Measurements from ENCODE around the gene KCNK1. TPM values are rescaled to one million over a fixed set of nuclear protein-coding genes. Genes with fewer than 3 reads are reported as not detected.
"Not testable (repeated sequence)": the region's sequence is repeated elsewhere in the genome, so short reads cannot be mapped to it uniquely, and the experiment has no call there.

Gene KCNK1
- total RNA-seq, 1 experiment from 2014 or later = 7.6 TPM

DNA sequence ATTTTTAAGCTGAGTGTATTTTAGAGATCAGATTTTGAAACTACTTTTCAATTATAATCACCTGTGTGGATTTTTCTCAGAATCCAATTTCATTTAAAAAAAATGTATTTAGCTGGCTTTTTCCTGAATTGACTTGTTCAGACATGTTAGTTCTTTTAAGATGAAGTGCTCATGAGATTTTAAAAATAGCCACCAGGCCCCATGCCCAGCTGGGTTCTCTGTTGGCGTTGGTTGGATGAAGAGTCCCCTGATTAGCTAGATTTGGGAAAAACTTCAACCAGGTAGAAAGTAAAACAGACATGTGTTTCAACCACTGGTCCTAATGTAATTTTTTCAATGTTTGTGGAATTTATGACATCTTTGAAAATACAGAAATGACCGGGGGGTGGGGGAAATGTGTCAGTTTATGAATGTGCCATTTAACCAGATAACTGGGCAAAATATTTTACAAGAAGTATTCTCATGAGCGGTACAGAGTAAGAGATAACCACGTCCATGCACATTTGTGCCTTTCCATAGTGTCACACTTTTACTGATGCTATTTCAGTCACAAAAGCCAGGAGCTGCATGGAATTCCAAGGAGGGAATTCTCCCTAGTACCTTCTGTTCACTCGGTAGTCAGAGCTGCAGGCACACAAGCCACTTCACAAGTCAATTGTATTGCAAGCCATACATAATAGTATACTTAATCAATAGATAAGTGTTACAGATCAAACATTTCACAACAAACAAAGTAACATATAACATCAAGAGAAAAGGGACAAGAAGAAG lies 51.1 kb downstream of the KCNK1 start:
- DNase-seq (ENCODE audit: low read depth) = no peak

- DNase-seq (ENCODE audit: low read depth) = no peak
Measured at GRCh38 chr1:233665575-233666270, 51.8 kb downstream of the KCNK1 start.

DNA sequence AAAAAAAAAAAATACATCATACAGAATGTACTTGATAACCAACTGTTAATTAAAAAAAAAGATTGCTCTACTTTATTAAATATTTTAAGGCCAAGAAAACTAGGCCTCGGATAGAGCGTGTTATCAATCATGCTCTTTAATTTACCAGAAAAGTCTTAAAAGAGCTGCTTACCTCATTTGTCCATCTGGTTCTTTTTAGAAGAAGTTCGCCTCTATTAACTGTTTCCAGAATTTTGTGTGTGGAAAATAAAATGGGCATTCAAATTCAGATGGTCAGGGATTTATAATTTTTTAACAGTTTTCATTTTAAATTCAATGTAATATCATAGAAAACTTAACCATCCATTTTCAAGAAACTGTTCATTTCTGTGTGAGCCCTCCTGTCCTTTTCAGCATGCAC lies 53.8 kb downstream of the KCNK1 start:
- no peak for DNase-seq (ENCODE audit: low read depth)

- DNase-seq (ENCODE audit: low read depth) = no peak
Measured at GRCh38 chr1:233668146-233668724, 54.3 kb downstream of the KCNK1 start.

DNA sequence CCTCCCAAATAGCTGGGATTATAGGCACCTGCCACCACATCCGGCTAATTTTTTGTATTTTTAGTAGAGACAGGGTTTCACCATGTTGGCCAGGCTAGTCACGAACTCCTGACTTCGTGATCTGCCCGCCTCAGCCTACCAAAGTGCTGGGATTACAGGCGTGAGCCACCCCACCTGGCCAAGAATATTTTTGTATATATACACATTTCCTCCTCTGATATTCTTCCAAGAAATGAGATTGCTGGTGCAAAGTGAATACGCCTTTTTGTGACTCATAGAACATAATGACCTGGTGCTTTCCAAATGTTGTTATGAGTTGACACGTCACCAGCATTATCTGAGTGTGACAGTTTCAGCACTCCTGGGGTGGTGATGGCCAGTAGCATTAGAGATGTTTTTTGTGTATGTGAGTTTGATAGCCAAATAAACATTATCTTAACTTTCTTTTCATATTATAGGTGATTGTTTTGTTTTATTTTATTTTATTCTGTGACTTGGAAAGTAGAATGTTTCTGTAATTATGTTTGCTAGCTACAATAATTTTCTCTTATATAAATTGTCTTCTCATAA lies 54.9 kb downstream of the KCNK1 start:
- DNase-seq (ENCODE audit: low read depth) = peak; percentile 82

DNA sequence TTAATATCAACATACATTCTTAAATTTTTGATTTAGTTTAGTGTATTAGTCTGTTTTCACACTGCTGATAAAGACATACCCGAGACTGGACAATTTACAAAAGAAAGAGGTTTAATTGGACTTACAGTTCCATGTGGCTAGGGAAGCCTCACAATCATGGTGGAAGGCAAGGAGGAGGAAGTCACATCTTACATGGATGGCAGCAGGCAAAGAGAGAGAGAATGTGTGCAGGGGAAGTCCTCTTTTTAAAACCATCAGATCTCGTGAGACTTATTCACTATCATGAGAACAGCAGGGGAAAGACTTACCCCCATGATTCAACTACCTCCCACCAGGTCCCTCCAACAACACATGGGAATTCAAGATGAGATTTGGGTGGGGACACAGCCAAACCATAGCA lies 56.5 kb downstream of the KCNK1 start:
- DNase-seq (ENCODE audit: low read depth) = not testable (repeated sequence)

GRCh38 chr1:233671286-233671685 lies 57.4 kb downstream of the KCNK1 start:
- DNase-seq (ENCODE audit: low read depth) = no peak

DNA sequence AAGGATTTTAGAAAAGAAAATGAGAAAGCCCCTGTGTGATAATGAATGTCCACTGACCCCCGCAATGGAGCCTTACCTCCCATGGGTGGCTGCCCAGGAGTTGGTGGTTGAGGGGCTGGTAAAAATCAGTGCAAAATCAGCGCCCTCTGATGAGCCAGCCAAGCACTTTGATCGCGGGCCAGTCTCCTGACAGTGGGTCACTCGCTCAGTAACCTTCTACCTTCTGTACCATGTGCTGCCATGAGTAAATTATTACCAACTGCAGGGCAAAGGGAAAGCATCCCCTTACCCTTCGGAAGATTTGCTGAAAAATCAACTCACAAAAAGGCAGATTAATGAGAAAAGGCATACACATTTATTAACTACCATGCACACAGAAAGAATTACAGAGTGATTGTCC lies 58.8 kb downstream of the KCNK1 start:
- DNase-seq (ENCODE audit: low read depth) = no peak

DNA sequence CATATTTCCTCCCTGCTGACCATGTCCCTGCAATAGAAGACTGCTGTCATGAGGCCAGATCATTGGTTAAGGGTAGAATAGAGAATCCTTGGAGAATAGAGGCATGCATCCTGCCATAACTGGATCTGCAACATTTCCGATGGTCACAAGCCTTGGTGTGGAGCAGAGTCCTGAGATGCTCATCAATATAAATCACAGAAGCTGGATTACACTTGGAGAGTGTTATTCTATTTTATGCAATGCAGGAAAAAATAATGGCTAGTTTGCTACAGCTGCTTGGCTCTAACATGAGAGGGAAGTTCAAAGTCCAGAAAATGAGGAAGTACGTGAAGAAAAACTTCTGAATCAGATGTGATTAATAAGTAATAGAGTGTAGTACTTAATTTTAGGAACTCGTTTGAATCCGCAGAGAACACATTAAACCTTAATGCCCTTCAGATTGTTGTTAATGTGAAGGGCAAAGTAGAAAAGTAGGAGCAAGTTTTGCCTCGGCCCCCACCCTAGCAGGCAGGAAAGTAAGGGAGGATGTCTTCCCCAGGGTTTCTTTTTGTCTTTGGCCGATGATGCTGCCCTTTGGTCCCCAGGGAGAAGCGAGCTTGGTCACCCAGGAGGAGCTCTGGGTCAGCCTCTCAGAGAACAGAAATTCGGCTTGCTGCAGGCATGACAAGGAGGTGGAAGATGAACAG lies 59.5 kb downstream of the KCNK1 start:
- DNase-seq (ENCODE audit: low read depth) = no peak

GRCh38 chr1:233673947-233674431 lies 60.1 kb downstream of the KCNK1 start:
- DNase-seq (ENCODE audit: low read depth) = no peak

DNA sequence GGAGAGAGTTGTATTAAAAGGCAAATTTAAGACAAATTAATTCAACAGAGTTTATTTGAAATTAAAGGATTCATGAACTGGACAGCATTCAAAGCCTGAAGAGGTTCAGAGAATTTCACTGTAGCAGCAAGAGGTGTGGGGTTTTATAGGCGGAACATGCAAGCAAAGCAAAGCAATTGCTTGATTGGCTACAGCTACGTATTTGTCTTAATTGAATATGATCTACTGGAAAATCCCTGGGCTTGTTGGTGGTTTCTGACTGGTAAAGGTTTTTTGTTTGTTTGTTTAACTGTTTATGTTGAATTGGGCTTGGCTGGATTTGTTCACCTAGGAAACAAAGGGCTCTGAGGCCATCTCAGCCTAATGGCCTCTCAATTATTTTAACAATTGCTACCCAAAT lies 61.5 kb downstream of the KCNK1 start:
- DNase-seq (ENCODE audit: low read depth) = no peak

DNA sequence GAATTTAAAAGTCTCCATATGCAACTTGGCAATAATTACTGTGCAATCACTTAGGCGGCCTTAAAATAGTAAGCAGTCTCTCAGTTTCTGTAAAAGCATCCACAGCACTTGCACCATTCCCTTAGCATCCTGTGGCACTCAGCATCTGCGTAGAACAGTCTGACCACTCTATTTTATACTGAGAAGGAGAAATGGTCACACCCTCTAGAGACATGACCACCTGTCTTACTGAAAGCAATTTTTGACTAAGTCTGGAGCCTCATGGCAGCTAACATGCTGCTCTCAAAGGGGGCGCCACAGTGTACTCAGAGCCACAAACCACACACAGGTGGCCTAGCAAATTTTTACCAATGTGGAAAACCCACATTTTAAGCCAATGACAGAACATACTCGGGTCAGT lies 62.0 kb downstream of the KCNK1 start:
- DNase-seq (ENCODE audit: low read depth) = no peak

GRCh38 chr1:233677690-233678354 lies 63.9 kb downstream of the KCNK1 start:
- no peak for DNase-seq (ENCODE audit: low read depth)

GRCh38 chr1:233679030-233679429 lies 65.1 kb downstream of the KCNK1 start:
- no peak for DNase-seq (ENCODE audit: low read depth)

DNA sequence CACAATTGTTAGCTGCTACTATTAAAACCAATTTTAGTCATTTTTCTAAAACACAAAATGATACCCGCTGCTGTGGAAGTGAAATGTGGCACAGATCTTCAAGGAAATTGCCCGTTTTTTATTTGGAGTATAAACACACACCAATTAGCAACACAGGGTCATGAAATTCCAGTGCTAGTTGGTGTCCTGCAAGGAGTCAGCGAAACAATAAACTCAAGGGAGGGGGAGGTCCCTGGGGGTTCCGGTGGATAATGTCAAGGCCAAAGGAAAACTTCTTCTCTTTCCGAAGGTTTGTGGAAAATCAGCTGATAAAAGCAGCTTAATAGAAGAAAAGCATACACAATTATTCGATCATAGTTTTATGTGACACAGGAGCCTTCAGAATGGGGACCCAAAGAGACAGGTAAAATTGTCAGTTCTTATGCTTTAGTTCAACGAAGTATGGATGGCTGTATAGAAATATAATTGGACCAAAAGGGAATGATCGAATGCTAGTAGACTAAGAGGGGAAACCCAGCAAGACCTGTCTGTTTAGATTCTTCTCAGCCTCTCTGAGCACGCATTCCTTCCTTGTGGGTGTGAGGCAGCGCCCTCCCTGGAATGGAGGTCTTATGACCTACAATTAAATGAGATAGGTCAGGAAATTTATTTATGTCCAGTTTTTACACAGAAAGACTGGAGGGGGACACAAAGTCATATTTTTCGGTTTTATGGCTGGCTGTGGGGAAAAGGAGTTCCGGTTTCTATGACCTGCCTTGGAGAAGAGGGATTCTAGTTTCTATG lies 65.9 kb downstream of the KCNK1 start:
- no peak for DNase-seq (ENCODE audit: low read depth)

DNA sequence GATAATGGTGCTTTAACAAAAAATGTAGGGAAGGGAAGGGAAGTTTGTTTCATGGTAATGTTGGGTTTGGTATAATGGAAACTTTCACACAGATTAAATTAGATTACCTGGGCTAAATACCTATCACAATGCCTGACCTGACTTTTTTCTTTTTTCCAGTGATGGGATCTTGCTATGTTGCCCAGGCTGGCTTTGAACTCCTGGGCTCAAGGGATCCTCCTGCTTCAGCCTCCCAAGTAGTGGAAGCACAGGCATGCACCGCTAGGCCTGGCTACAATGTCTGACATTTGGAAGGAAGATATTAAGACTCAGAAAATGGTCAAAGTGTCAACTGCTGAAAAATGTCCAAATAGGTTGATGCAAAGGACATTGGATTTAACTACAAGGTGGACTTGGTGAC lies 67.4 kb downstream of the KCNK1 start:
- DNase-seq (ENCODE audit: low read depth) = no peak

DNA sequence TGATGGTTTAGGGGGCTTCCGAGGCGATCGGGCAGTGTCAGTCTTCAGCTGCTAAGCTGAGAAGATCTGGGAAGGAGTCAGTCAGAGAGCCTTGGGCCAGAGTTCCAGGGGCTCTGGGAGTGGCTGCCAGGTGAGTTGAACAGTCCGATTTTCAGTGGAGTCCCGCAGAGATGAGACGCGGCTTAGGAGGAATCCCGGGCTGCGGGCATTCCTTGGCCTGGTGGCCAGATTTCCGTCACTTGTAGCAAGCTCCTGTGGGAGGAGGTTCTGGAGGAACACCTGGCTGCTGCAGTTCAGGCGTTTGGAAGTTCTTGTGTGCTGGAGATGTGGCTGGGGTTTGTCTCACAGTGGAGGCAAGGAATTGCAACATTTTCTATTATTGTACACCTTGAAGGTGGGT lies 72.7 kb downstream of the KCNK1 start:
- DNase-seq (ENCODE audit: low read depth) = not testable (repeated sequence)

DNA sequence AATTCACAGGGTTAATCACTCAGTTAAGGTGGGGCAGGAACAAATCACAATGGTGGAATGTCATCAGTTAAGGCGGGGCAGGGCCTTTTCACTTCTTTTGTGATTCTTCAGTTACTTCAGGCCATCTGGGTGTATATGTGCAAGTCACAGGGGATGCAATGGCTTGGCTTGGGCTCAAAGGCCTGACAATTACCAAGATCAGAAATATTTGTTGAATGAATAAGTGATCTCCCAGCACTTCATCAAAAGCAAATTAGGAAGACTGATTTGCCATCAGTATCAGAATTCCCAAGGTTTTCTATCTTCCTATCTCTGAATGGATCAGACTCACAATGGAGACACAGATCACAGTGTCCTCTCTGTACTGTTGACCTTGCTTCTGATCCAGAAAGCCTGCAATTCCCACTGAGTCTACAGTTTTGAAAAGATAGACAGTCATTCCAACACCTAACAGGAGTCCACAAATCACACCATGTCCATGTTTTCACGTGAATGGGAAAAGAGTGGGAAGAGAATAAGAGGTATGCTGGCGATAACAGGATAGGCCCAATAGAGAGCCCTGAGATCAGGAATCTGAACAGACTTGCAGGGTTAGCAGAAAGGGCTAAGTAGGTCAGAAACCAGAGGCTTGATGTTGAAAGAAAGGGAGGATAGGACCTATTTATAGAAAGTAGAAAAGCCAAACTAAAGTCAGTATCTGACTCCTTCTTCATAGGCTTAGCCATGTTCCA lies 75.3 kb downstream of the KCNK1 start:
- DNase-seq (ENCODE audit: low read depth) = no peak

DNA sequence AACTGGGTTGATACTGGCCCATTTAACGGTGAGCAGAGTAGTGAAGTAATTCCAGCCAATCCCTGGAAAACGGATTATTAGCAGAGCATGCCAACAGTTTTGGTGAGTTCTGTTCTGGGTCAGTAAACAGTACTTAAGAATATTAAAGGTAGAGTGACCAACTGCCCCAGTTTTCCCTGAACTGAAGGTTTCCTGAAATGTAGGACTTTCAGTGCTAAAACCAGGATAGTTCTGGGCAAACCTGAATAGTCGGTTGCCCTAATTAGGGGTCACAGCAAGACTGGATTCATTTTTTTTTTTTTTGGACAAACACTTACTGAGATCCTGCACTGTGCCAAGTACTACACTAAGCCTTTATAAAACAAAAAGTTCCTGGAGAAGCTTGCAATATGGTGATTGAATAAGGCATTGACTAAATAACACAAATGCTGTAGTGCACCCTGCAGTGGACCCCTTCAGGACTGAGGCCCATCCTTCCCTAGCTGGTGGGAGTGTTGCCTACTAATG lies 75.9 kb downstream of the KCNK1 start:
- no peak for DNase-seq (ENCODE audit: low read depth)

Data from HT1080 (cell line).